ENCODE results near the gene KCNMA1.

DNA sequence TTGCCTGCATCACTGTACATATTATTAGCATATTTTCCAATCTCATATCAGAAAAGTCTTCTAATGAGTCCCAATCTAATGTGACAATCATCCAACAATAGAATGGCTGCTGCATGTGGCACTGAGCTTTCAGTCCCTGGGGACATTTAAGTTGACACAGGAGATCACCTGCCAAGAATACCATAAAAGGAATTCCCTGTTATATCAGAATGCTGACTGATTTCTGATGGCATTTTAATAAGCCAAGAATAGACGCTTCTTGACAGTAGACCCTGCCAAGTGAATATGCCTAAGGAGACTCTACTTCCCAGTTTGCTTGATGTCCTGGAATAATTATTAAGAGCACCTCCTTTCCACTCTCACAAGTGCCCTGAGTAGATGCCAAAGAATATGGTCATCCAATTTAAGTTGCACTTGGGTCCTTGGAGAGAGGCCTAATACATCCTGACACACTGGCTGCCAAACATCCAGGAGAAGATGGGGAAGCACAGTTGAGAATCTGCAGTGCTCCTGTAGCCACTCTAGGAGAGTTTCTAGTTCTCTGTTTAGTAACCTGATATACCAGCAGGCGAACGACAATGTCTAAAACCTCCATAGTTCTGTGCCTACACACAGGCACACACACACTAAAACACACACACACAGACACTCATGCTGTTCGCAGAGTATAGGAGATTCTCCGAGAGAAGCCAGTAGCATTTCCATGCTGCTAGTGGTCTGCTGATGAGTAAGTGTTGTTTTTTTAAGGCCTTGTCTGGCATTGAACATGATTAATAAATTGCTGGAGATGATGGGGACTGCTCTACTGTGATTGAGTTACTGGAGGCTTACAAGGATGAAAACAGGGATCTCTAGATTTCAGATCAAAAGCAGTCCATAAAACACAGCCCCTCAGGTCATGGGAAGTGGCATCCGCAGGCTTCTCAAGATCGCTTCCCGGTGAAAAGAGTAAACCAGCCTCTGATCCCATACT, 369.6 kb downstream of the KCNMA1 start:
- TF ChIP-seq EZH2phosphoT487 (conservative IDR thresholded peaks at IDR 0.05; ENCODE audit: low read length) = no peak
- TF ChIP-seq, protein P1, sequence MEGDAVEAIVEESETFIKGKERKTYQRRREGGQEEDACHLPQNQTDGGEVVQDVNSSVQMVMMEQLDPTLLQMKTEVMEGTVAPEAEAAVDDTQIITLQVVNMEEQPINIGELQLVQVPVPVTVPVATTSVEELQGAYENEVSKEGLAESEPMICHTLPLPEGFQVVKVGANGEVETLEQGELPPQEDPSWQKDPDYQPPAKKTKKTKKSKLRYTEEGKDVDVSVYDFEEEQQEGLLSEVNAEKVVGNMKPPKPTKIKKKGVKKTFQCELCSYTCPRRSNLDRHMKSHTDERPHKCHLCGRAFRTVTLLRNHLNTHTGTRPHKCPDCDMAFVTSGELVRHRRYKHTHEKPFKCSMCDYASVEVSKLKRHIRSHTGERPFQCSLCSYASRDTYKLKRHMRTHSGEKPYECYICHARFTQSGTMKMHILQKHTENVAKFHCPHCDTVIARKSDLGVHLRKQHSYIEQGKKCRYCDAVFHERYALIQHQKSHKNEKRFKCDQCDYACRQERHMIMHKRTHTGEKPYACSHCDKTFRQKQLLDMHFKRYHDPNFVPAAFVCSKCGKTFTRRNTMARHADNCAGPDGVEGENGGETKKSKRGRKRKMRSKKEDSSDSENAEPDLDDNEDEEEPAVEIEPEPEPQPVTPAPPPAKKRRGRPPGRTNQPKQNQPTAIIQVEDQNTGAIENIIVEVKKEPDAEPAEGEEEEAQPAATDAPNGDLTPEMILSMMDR (IDR thresholded peaks at IDR 0.05; ENCODE audit: insufficient read depth, low read length, poor library complexity, severe bottlenecking) = no peak

Data from SU-DHL-6 (cell line).